IgD-negative memory B cell (primary cell): Measurements from ENCODE around the gene SPEG. TPM values are rescaled to one million over a fixed set of nuclear protein-coding genes. Genes with fewer than 3 reads are reported as not detected.

ENCODE experiments used
- H3K27ac Mint-ChIP-seq, 3 donors: one replicate each; pipeline ENCODE4 v1.8.0; 2020 to 2022; ENCODE audit warnings: mild to moderate bottlenecking in 3 of 3, mixed read lengths in 3 of 3, moderate library complexity in 1 of 3
- H3K27me3 Mint-ChIP-seq: one replicate; pipeline ENCODE4 v1.8.0; 2021; ENCODE audit warnings: mixed read lengths
- H3K36me3 Mint-ChIP-seq: one replicate; pipeline ENCODE4 v1.8.0; 2020; ENCODE audit warnings: mild to moderate bottlenecking, mixed read lengths
- H3K4me1 Mint-ChIP-seq, 3 donors: one replicate each; pipeline ENCODE4 v1.8.0; 2020 to 2022; ENCODE audit warnings: mixed read lengths in 3 of 3, mild to moderate bottlenecking in 1 of 3
- H3K4me3 Mint-ChIP-seq, 4 donors: one replicate each; pipeline ENCODE4 v1.8.0; 2020 to 2022; ENCODE audit warnings: mild to moderate bottlenecking in 4 of 4, mixed read lengths in 4 of 4, moderate library complexity in 3 of 4
- H3K9me3 Mint-ChIP-seq, 3 donors: one replicate each; pipeline ENCODE4 v1.8.0; 2020 to 2021; ENCODE audit warnings: mixed read lengths in 3 of 3, mild to moderate bottlenecking in 1 of 3
- polyA plus RNA-seq: library from polyadenylated mRNA; unstranded; fragments of 300-500 nt; fragmentation: Illumina TruSeq; gene quantifications from one replicate; pipeline ENCODE4 v1.2.3, GENCODE V29; 2021

Gene SPEG
- polyA plus RNA-seq, 1 donor from 2014 or later: not detected

DNA sequence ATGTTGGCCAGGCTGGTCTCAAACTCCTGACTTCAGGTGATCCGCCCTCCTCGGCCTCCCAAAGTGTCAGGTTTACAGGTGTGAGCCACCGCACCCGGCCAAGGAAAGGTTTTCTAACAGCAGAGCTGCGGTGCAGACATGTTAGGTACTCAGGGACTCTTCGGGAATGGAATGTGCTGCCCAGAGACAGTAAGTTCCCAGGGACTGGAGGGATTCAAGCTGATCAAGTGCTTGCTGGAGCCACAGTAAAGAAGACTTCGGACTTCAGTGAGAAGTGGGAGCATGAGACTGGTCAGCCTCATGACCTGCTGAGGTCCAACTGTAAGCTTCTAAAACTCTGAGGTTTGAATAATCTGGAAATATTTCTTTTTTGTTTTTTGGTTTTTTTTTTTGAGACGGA lies 24.3 kb upstream of the SPEG start:
- H3K27ac Mint-ChIP-seq: no peak overlapping the region
- H3K27me3 Mint-ChIP-seq: peaks cover 17% of the 10 kb centered on the region
- H3K4me1 Mint-ChIP-seq: no peaks in the 10 kb centered on the region
- peaks cover 0 to 7% (median 2%) of the 10 kb centered on the region in 3 donors for H3K9me3 Mint-ChIP-seq
- no peak overlapping the region for H3K4me3 Mint-ChIP-seq
- H3K36me3 Mint-ChIP-seq: no peaks in the 10 kb centered on the region

DNA sequence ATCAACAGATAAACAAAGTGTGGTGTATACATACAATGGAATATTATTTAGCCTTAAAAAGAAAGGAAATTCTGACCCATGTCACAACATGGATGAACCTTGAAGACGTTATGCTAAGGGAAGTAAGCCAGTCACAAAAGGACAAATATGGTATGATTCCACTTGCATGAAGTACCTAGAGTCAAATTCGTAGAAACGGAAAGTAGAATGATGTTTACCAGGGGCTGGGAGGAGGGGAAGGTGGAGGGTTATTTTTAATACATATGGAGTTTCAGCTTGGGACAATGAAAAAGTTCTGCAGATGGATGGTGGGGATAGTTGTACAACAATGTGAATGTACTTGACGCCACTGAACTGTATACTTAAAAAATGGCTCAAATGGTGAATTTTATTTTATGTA lies 19.8 kb upstream of the SPEG start:
- Mint-ChIP-seq H3K27ac (no peak overlapping the region), H3K27me3 (peaks cover 25% of the 10 kb centered on the region), H3K4me1 (peaks cover 0 to 1% (median 0%) of the 10 kb centered on the region in 3 donors), H3K36me3 (no peaks in the 10 kb centered on the region), H3K4me3 (no peak overlapping the region), H3K9me3 (peaks cover 0 to 6% (median 2%) of the 10 kb centered on the region in 3 donors)

DNA sequence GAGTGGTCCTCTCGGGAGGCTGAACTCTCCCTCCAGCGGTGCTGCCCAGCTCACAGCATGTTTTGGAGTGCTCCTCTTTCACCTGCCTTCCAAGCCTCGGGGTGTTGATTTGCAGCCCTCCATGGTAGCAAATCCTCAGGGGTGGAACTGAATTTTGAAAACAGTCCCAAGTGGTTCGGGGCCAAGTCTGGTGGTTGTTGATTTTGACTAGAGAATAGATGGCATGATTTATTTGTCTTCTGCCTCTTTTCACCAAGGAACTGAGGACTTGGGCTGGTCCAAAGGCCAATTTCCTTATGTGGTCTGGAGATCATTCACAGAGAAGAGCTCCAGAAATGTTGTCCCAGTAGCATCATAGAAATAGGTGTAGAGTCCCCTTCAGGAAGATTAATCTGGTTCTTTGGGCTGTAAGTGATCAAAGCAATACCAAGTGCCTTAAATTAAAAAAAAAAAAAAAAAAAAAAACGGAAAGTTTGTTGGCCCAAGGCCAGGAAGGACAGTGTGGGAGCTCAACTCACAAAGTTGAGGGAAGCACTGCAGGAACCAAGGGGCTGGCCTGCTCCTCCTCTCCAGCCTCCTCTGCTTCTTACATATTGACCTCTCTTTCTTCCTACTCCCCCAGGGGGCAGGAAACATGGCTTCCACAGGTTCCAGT lies 18.9 kb upstream of the SPEG start:
- H3K4me1 Mint-ChIP-seq: peaks cover 0 to 1% (median 0%) of the 10 kb centered on the region in 3 donors
- peak overlapping the region in 1 of 3 donors; percentile 13 for H3K27ac Mint-ChIP-seq
- H3K9me3 Mint-ChIP-seq: peaks cover 0 to 5% (median 2%) of the 10 kb centered on the region in 3 donors
- H3K27me3 Mint-ChIP-seq: peaks cover 25% of the 10 kb centered on the region
- H3K4me3 Mint-ChIP-seq: no peak overlapping the region
- no peaks in the 10 kb centered on the region for H3K36me3 Mint-ChIP-seq

DNA sequence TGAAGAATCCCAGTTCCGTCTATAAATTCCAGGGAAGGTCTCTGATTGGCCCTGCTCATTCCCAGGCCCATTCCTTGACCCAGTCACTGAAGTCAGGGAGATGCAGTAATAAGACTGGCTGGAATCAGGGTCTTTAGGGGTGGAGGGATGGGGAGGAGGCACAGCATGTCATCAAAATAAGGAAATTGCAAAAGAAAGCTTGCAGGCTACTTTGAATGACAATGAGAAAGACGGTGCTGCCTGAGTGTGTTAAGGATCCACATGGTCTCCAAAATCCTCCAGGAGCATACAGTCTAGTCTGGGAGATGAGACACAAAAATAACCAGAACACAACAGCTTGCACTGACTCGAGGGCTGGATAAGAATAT lies 18.4 kb upstream of the SPEG start:
- Mint-ChIP-seq H3K27me3 (peaks cover 28% of the 10 kb centered on the region), H3K4me3 (no peak overlapping the region)

DNA sequence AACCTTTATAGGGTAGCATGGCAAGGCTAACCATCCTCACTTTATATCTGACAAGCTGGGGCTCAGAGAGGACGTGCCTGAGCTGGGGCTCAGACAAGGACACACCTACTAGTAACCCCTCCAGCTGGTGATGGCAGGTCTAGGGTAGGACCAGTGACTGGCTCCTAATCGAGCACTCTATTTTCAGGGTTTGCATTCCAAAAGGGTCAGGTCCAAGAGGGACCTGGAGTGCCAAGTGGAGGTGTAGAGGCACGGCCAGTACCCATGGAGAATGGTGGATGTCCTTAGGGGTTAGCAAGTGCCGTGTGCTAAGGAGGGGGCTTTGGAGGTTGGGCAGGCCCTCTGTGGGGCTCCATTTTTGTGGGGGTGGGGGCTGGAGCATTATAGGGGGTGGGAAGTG lies 17.7 kb upstream of the SPEG start:
- H3K36me3 Mint-ChIP-seq: no peaks in the 10 kb centered on the region
- peaks cover 0 to 2% (median 2%) of the 10 kb centered on the region in 3 donors for H3K9me3 Mint-ChIP-seq

More for the DNA sequence above, 18.4 kb upstream of the SPEG start:
- H3K27ac Mint-ChIP-seq: no peak overlapping the region
- H3K36me3 Mint-ChIP-seq: no peaks in the 10 kb centered on the region
- H3K9me3 Mint-ChIP-seq: peaks cover 0 to 5% (median 2%) of the 10 kb centered on the region in 3 donors
- peaks cover 0 to 1% (median 0%) of the 10 kb centered on the region in 3 donors for H3K4me1 Mint-ChIP-seq

DNA sequence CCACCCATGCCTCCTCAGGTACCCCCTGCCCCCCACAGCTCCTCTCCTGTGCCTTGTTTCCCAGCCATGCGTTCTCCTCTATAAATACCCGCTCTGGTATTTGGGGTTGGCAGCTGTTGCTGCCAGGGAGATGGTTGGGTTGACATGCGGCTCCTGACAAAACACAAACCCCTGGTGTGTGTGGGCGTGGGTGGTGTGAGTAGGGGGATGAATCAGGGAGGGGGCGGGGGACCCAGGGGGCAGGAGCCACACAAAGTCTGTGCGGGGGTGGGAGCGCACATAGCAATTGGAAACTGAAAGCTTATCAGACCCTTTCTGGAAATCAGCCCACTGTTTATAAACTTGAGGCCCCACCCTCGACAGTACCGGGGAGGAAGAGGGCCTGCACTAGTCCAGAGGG lies 17.3 kb upstream of the SPEG start:
- H3K27ac Mint-ChIP-seq: no peak overlapping the region
- H3K27me3 Mint-ChIP-seq: peaks cover 32% of the 10 kb centered on the region
- no peaks in the 10 kb centered on the region for H3K36me3 Mint-ChIP-seq
- peaks cover 0 to 1% (median 0%) of the 10 kb centered on the region in 3 donors for H3K4me1 Mint-ChIP-seq
- H3K9me3 Mint-ChIP-seq: peaks cover 0 to 2% (median 2%) of the 10 kb centered on the region in 3 donors
- H3K4me3 Mint-ChIP-seq: no peak overlapping the region

More for the DNA sequence above, 17.7 kb upstream of the SPEG start:
- no peak overlapping the region for H3K27ac Mint-ChIP-seq
- peaks cover 0 to 1% (median 0%) of the 10 kb centered on the region in 3 donors for H3K4me1 Mint-ChIP-seq
- peaks cover 30% of the 10 kb centered on the region for H3K27me3 Mint-ChIP-seq
- H3K4me3 Mint-ChIP-seq: no peak overlapping the region

DNA sequence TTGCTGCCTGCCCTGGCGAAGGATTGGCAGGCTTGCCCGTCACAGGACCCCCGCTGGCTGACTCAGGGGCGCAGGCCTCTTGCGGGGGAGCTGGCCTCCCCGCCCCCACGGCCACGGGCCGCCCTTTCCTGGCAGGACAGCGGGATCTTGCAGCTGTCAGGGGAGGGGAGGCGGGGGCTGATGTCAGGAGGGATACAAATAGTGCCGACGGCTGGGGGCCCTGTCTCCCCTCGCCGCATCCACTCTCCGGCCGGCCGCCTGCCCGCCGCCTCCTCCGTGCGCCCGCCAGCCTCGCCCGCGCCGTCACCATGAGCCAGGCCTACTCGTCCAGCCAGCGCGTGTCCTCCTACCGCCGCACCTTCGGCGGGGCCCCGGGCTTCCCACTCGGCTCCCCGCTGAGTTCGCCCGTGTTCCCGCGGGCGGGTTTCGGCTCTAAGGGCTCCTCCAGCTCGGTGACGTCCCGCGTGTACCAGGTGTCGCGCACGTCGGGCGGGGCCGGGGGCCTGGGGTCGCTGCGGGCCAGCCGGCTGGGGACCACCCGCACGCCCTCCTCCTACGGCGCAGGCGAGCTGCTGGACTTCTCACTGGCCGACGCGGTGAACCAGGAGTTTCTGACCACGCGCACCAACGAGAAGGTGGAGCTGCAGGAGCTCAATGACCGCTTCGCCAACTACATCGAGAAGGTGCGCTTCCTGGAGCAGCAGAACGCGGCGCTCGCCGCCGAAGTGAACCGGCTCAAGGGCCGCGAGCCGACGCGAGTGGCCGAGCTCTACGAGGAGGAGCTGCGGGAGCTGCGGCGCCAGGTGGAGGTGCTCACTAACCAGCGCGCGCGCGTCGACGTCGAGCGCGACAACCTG lies 16.3 kb upstream of the SPEG start, which contains the start of gene DES:
Gene DES, plus strand, starts transcription at position 223 of the 857 bp plus-strand sequence. Its CDS starts 86 bp downstream, at position 309.
- H3K9me3 Mint-ChIP-seq: no peaks in the 10 kb centered on the region
- H3K4me1 Mint-ChIP-seq: peaks cover 0 to 1% (median 0%) of the 10 kb centered on the region in 3 donors
- H3K27ac Mint-ChIP-seq: no peak within 1 kb of the TSS
- H3K36me3 Mint-ChIP-seq: no peaks in the 10 kb centered on the region
- H3K27me3 Mint-ChIP-seq: peaks cover 28% of the 10 kb centered on the region
- H3K4me3 Mint-ChIP-seq: peak within 1 kb of the TSS in 1 of 4 donors; percentile 39

DNA sequence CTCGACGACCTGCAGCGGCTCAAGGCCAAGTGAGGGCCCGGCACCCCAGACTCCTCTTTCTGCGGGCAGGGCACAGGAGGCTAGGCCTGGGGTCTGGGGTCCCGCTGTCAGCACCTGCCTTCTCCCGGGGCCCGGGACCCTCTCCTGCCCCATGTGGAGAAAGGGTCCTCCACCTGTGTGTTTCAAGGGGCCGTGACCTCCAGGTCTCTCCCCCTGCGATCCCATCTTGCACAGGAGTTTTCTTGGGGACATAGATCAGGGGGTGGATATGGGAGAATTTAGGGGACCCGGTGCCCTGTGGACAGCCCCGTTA lies 15.7 kb upstream of the SPEG start:
- no peaks in the 10 kb centered on the region for H3K9me3 Mint-ChIP-seq
- H3K4me1 Mint-ChIP-seq: peaks cover 0 to 1% (median 0%) of the 10 kb centered on the region in 3 donors
- peak overlapping the region in 1 of 4 donors; percentile 39 for H3K4me3 Mint-ChIP-seq
- peaks cover 28% of the 10 kb centered on the region for H3K27me3 Mint-ChIP-seq
- H3K27ac Mint-ChIP-seq: no peak overlapping the region
- H3K36me3 Mint-ChIP-seq: no peaks in the 10 kb centered on the region

DNA sequence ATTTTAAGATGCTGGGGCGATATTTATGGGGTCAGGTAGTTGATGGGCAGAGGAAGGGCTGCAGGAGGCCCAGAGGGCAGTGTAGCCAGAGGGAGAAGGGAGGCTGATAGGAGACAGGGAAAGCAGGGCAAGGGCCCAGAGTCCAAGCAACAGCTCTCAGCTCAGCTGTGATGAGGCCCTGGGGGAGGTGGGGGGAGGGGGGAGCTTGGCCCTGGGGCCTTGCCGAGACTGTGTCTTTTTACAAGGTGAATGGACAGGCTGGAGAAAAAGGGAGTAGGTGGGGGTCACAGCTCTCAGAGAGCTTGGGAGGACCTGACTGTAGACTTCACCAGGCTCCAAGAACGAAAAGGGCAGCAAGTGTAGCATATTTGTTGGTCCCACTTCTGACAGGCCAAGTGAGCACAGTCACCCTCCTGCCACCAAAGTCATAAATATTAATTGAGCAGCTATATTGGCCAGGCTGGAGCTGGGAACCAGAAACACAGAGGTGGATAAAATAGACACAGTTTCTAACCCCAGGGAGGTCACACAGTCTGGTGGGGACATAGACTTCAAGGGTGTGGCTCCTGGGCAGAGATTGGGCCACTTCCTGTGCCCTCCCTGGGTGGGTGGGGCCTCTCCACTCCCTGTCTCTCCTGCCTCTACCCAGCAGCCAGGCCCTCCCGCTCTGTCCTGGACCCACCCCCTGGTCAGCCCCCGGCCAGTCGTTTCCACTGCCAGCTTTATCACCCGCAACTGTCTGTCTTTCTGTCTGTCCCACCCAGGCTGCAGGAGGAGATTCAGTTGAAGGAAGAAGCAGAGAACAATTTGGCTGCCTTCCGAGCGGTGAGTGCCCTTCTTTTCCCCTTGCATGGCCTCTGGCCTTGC lies 15.1 kb upstream of the SPEG start:
- peaks cover 30% of the 10 kb centered on the region for H3K27me3 Mint-ChIP-seq
- no peak overlapping the region for H3K27ac Mint-ChIP-seq
- H3K4me3 Mint-ChIP-seq: peak overlapping the region in 2 of 4 donors; percentile 37 to 39

DNA sequence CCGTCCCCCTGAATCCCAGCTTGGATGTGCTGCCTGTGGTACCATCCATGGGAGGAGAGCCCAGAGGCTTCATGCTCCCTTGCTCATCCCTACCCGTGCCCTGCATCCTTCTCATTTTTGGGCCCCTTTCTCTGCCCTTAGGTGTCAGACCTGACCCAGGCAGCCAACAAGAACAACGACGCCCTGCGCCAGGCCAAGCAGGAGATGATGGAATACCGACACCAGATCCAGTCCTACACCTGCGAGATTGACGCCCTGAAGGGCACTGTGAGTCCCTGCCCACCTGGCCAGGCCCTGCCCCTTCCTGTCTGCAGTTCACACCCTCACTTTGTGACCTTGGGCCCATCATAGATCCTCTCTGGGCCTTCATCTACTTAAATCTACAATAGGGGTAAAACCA lies 14.0 kb upstream of the SPEG start:
- Mint-ChIP-seq H3K27me3 (peaks cover 35% of the 10 kb centered on the region), H3K9me3 (no peaks in the 10 kb centered on the region)

More for the DNA sequence above, 15.1 kb upstream of the SPEG start:
- Mint-ChIP-seq H3K4me1 (peaks cover 0 to 1% (median 0%) of the 10 kb centered on the region in 3 donors), H3K36me3 (no peaks in the 10 kb centered on the region), H3K9me3 (no peaks in the 10 kb centered on the region)

DNA sequence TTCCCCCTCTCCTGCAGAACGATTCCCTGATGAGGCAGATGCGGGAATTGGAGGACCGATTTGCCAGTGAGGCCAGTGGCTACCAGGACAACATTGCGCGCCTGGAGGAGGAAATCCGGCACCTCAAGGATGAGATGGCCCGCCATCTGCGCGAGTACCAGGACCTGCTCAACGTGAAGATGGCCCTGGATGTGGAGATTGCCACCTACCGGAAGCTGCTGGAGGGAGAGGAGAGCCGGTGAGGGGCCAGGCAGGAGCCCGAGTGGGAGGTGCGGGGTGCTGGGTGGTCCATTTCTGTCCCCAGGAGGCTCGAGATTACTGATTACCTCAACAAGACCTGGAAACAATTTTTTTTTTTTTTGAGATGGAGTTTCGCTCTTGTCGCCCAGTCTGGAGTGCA lies 13.3 kb upstream of the SPEG start:
- Mint-ChIP-seq H3K27me3 (peaks cover 35% of the 10 kb centered on the region), H3K27ac (no peak overlapping the region), H3K36me3 (no peaks in the 10 kb centered on the region), H3K4me3 (no peak overlapping the region), H3K4me1 (peaks cover 0 to 1% (median 0%) of the 10 kb centered on the region in 3 donors), H3K9me3 (no peaks in the 10 kb centered on the region)

More for the DNA sequence above, 14.0 kb upstream of the SPEG start:
- Mint-ChIP-seq H3K4me1 (peaks cover 0 to 1% (median 0%) of the 10 kb centered on the region in 3 donors), H3K27ac (no peak overlapping the region), H3K36me3 (no peaks in the 10 kb centered on the region), H3K4me3 (no peak overlapping the region)

DNA sequence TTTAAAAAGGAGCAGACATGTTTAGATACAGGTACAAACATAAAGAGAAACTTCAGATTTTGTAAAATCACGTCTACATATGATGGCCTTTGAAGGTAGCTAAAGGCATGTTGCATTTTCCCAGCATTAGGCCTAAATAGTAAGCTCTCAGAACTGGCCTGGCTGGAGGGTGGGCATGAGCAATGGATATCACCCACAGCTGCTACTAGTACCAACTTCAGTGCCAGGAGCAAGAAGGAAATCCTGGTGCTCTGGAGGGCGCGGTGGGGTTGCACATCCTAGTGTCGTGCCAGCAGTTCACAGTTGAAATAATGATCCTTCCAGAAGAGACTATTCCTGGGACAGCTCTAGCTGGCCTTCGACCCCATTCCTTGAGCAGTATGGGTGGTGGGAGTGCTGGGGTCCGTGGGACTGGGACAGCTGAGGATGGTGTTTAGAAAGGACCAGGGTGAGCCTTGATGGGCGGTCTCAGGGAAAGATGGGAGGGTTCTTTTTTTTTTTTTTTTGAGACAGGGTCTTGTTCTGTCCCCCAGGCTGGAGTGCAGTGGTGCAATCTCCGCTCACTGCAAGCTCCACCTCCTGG lies 11.6 kb upstream of the SPEG start:
- no peak overlapping the region for H3K4me3 Mint-ChIP-seq
- no peaks in the 10 kb centered on the region for H3K9me3 Mint-ChIP-seq
- H3K4me1 Mint-ChIP-seq: peaks cover 0 to 1% (median 0%) of the 10 kb centered on the region in 3 donors
- H3K27me3 Mint-ChIP-seq: peaks cover 39% of the 10 kb centered on the region
- H3K36me3 Mint-ChIP-seq: peaks cover 3% of the 10 kb centered on the region
- H3K27ac Mint-ChIP-seq: no peak overlapping the region

DNA sequence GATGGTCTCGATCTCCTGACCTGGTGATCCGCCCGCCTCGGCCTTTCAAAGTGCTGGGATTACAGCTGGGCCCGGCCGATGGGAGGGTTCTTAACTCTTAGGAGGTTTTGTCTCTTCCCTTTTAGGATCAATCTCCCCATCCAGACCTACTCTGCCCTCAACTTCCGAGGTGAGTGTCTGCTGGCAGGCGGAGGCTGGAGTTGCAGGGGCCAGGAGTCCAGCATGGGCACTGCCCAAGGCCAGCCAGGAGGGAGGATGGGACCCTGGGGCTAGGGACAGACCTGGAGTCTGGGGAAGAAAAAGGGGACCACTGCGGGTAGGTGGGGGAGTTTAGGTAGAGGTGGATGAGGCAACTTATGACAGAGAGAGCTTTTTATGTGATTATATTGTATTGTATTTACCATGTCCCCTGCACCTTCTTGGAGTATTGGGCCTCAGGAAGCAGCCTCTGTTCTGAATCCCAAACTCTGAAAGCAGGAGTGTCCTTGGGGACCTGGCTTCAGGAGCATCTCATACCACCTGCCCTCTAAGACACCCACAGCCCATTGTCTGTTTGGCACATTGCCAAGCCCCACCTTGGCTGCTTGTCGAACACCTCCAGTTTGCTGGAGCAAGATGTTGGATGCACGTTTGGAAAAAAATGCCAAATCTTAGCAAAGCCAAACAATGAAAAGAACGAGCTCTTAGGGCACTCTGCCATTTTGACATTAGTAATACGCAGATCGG lies 10.8 kb upstream of the SPEG start:
- H3K27ac Mint-ChIP-seq: no peak overlapping the region
- H3K4me1 Mint-ChIP-seq: peaks cover 0 to 1% (median 0%) of the 10 kb centered on the region in 3 donors
- H3K4me3 Mint-ChIP-seq: no peak overlapping the region
- H3K36me3 Mint-ChIP-seq: peaks cover 3% of the 10 kb centered on the region
- no peaks in the 10 kb centered on the region for H3K9me3 Mint-ChIP-seq
- peaks cover 37% of the 10 kb centered on the region for H3K27me3 Mint-ChIP-seq
